GM12864 (cell line): ENCODE results near the gene LRRC42.
"Not testable (repeated sequence)": the region's sequence is repeated elsewhere in the genome, so short reads cannot be mapped to it uniquely, and the experiment has no call there.

ENCODE experiments used
- DNase-seq: peaks from one replicate; pipeline ENCODE4 v3.0.0-alpha.2; 2011; ENCODE audit warnings: low read depth
- H3K4me3 ChIP-seq: 2 replicates; pipeline ENCODE4 v1.5.1; 2011; ENCODE audit warnings: mild to moderate bottlenecking, low read depth, low read length, control low read depth
- TF ChIP-seq, protein P1 (sequence below): IDR thresholded peaks from 2 replicates; pipeline ENCODE4 v1.5.1; 2011; ENCODE audit warnings: low read depth, mild to moderate bottlenecking, moderate library complexity, low read length, control low read depth, inconsistent platforms; ENCODE audit errors: missing control alignments

Gene LRRC42

DNA sequence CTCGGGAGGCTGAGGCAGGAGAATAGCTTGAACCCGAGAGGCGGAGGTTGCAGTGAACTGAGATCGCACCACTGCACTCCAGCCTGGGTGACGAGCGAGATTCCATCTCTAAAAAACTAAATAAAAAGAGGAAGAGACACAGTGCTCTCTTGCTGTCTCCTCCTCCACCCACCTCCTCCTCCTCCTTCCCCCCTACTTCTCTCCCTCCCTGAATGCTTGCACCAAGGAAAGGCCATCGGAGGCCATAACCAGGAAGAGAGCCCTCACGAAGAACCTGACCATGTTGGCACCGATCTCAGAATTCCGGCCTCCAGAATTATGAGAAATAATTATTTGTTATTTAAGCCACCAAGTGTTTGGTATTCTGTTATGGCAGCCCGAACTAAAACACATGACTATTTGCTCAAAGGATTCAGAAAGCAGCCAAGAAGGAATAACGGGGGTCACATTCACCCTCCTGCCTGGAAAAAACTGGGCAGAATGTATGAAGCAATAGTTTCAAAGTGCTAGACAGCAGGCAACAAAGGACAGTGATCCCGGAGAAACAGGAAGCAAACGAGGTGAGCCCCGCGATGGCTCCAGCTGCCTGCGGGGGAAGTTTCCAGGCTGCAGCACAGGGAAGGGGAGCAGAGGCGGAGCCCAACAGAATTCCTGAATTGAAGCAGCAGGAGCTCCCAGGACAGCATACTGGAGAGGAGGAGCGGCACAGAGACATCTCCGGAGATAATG lies 36.0 kb downstream of the LRRC42 start:
- H3K4me3 ChIP-seq, result no peak overlapping the region
- DNase-seq, result no peak
- TF ChIP-seq, protein P1, sequence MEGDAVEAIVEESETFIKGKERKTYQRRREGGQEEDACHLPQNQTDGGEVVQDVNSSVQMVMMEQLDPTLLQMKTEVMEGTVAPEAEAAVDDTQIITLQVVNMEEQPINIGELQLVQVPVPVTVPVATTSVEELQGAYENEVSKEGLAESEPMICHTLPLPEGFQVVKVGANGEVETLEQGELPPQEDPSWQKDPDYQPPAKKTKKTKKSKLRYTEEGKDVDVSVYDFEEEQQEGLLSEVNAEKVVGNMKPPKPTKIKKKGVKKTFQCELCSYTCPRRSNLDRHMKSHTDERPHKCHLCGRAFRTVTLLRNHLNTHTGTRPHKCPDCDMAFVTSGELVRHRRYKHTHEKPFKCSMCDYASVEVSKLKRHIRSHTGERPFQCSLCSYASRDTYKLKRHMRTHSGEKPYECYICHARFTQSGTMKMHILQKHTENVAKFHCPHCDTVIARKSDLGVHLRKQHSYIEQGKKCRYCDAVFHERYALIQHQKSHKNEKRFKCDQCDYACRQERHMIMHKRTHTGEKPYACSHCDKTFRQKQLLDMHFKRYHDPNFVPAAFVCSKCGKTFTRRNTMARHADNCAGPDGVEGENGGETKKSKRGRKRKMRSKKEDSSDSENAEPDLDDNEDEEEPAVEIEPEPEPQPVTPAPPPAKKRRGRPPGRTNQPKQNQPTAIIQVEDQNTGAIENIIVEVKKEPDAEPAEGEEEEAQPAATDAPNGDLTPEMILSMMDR, result no peak

DNA sequence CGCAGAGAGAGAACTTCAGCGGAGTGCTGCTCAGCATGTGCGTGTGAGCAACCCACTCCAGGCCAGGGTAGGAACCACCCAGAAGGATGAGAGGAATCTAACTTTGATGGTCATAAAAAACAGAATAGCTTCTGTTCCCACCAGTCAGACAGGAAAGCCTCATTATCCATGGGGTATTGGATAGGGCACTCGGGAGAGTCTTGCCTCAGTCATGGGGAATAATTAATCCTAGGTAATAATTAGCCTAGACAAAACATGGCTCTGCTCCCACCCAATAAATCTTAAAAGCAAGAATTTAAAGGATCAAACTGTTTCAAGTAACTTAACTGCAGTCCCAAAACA lies 36.6 kb downstream of the LRRC42 start:
- no peak overlapping the region for H3K4me3 ChIP-seq
- DNase-seq, result no peak
- TF ChIP-seq, protein P1, result no peak

DNA sequence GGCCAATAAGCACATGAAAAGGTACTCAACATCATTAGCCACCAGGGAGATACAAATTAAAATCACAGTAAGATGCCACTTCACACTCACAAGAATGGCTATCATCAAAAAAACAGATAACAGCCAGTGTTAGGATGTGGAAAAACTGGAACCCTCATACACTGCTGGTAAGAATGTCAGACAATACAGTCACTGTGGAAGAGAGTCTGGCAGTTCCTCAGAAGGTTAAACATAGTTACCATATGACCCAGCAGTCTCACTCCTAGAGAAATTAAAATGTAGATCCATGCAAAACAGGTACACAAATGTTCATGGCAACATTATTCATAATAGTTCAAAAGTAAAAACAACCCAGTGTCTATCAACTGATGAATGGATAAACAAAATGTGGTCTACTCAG lies 38.6 kb downstream of the LRRC42 start:
- TF ChIP-seq, protein P1, result no peak
- H3K4me3 ChIP-seq, result no peak overlapping the region
- no peak for DNase-seq

DNA sequence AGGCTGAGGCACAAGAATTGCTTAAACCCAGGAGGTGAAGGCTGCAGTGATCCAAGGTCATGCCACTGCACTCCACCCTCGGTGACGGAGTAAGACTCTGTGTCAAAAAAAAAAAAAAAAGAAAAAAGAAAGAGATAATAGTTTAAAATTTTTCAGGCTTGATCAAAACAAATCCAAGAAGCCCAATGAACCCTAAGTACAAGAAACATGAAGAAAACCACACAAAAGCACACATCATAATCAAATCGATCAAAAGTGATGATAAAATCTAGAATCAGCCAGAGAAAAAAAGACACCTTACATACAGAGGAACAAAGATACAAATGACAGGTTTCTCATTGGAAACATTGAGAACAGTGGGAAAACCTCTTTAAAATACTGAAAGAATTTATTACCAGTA lies 40.3 kb downstream of the LRRC42 start:
- H3K4me3 ChIP-seq, result no peak overlapping the region
- no peak for DNase-seq
- TF ChIP-seq, protein P1, result no peak

DNA sequence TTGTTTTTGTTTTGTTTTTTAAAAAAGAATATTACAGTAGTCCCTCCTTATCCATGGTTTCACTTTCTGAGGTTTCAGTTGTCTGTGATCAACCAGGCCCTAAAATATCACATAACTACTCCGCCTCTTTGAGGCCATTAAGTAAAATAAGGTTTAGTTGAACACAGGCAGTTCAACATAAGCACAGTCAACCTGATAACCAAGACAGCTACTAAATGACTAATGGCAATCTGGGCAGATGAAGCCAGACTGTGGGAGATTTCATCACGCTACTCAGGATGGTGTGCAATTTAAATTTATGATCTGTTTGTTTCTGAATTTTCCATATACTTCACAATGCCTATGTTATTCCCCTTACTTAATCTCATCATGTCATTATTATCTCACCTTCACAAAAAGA lies 41.7 kb downstream of the LRRC42 start:
- DNase-seq, result no peak
- TF ChIP-seq, protein P1, result no peak

DNA sequence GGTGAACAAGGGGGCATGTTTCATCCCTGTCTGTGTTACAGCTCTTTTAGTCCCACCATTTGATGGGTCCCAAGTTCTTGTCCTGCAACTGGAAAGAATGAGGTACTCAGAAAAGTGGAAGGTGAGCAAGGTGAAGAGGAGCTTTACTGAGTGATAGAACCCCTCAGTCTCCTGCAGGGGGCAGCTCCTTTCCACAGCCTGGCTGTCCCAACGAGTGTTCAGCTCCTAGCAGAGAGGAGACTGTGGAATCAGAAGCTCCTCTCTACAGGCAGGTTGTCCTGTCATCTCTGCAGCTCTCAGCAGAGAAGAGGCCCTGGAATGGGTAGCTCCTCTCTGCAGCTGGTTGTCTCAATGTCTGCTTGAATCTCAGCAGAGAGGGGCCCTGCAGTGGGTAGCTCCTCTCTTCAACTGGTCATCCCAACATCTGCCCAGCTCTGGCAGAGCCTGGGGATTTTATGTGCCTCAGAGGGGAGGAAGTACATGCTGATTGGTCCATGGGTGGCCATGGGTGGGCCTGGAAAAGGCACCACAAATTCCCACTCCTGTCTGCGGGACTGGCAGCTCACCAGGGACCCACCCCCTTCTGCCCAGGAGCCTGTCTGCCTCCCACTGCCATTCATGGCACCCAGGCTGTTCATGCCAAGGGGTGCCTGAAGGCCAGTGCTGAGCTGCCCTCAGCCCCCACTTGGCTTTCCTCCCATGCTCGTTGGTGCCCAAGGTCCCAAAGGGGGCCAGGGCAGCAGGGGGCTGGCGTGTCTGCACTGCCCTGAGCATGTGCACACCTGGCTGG lies 46.1 kb downstream of the LRRC42 start:
- DNase-seq, result no peak
- TF ChIP-seq, protein P1, result peak; percentile 32
- H3K4me3 ChIP-seq, result no peak overlapping the region

More for the DNA sequence above, 41.7 kb downstream of the LRRC42 start:
- no peak overlapping the region for H3K4me3 ChIP-seq

DNA sequence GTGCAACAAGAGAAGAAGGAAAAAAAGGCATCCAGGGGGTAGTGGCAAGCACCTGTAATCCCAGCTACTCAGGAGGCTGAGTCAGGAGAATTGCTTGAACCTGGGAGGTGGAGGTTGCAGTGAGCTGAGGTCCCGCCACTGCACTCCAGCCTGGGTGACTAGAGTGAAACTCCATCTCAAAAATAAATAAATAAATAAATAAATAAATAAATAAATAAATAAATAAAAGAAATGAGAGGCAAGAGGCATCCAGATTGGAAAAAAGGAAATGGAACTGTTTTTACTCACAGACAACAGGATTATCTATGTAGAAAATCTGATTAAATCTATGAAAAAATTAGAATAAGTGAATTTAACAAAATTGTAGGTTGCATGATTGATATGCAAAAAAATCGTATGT lies 48.4 kb downstream of the LRRC42 start:
- not testable (repeated sequence) for DNase-seq, H3K4me3 ChIP-seq
